CD4-positive, CD25-positive, alpha-beta regulatory T cell (primary cell): ENCODE data around the gene BEST2. TPM values are rescaled to one million over a fixed set of nuclear protein-coding genes. Genes with fewer than 3 reads are reported as not detected.

Source experiments
- ATAC-seq, 2 donors: fragments of 150-1000 bp; cut with Tn5 transposase; one replicate each; pipeline ENCODE4 v1.10.0; 2021; ENCODE audit warnings: low read depth in 2 of 2, moderate number of reproducible peaks in 2 of 2, moderate library complexity in 1 of 2
- DNase-seq, 3 donors: peaks; one replicate each; pipeline versions ENCODE4 v3.0.0 to v3.0.0-alpha.2; 2012 to 2022; ENCODE audit warnings: mixed read lengths in 1 of 3
- H3K27ac ChIP-seq: one replicate; pipeline ENCODE4 v1.7.0; 2013; ENCODE audit warnings: mild to moderate bottlenecking, low read length; ENCODE audit not compliant: insufficient read depth, poor library complexity, severe bottlenecking
- H3K27me3 ChIP-seq: one replicate; pipeline ENCODE4 v1.7.0; 2013; ENCODE audit warnings: low read length; ENCODE audit not compliant: control insufficient read depth, insufficient read depth
- H3K36me3 ChIP-seq: one replicate; pipeline ENCODE4 v1.7.0; 2013; ENCODE audit warnings: mild to moderate bottlenecking, low read length, moderate library complexity; ENCODE audit not compliant: control insufficient read depth, insufficient read depth
- H3K4me1 ChIP-seq: 2 replicates; pipeline ENCODE4 v1.7.0; 2013; ENCODE audit warnings: mild to moderate bottlenecking, low read length; ENCODE audit not compliant: insufficient read depth, control insufficient read depth, poor library complexity, severe bottlenecking
- H3K4me3 ChIP-seq: one replicate; pipeline ENCODE4 v1.7.0; 2013; ENCODE audit warnings: low read depth, mild to moderate bottlenecking, low read length, moderate library complexity
- H3K9me3 ChIP-seq, 2 experiments: 1 replicate in 1 of 2; 2 replicates in 1 of 2; pipeline ENCODE4 v1.7.0; 2013; ENCODE audit warnings: low read length in 2 of 2, mild to moderate bottlenecking in 1 of 2, moderate library complexity in 1 of 2; ENCODE audit not compliant: control insufficient read depth in 2 of 2
- H3K27ac Mint-ChIP-seq, 3 donors: one replicate each; pipeline ENCODE4 v1.8.0; 2020 to 2022; ENCODE audit warnings: mild to moderate bottlenecking in 3 of 3, mixed read lengths in 3 of 3, moderate library complexity in 2 of 3
- H3K27me3 Mint-ChIP-seq: one replicate; pipeline ENCODE4 v1.8.0; 2022; ENCODE audit warnings: mild to moderate bottlenecking, mixed read lengths
- H3K36me3 Mint-ChIP-seq: one replicate; pipeline ENCODE4 v1.8.0; 2020; ENCODE audit warnings: mixed read lengths
- H3K4me1 Mint-ChIP-seq, 4 donors: one replicate each; pipeline ENCODE4 v1.8.0; 2020 to 2022; ENCODE audit warnings: mixed read lengths in 4 of 4, mild to moderate bottlenecking in 1 of 4
- H3K4me3 Mint-ChIP-seq, 4 donors: one replicate each; pipeline ENCODE4 v1.8.0; 2020 to 2022; ENCODE audit warnings: mild to moderate bottlenecking in 4 of 4, mixed read lengths in 4 of 4, moderate library complexity in 3 of 4
- H3K9me3 Mint-ChIP-seq, 7 donors: one replicate each; pipeline ENCODE4 v1.8.0; 2020 to 2022; ENCODE audit warnings: mixed read lengths in 7 of 7, mild to moderate bottlenecking in 3 of 7, moderate library complexity in 2 of 7
- polyA plus RNA-seq, 4 donors: library from polyadenylated mRNA; unstranded; fragments of 300-500 nt; fragmentation: Illumina TruSeq; gene quantifications; one replicate each; pipeline ENCODE4 v1.2.3, GENCODE V29; 2021
- total RNA-seq: library from RNA; stranded (reverse); gene quantifications from one replicate; pipeline ENCODE4 v1.2.3, GENCODE V29; 2022

The BEST2 gene
- total and polyA plus RNA-seq, 5 donors from 2014 or later, result not detected

GRCh38 chr19:12764698-12765097 lies 13.1 kb downstream of the BEST2 start:
- no peaks in the 10 kb centered on the region for H3K9me3 ChIP-seq
- no peaks in the 10 kb centered on the region for H3K36me3 ChIP-seq
- ATAC-seq, result no peak
- no peak overlapping the region for H3K4me3 ChIP-seq
- Mint-ChIP-seq H3K27me3 (peaks cover 4% of the 10 kb centered on the region), H3K9me3 (peaks cover 0 to 1% (median 0%) of the 10 kb centered on the region in 7 donors), H3K4me3 (no peak overlapping the region), H3K4me1 (peaks cover 0 to 10% (median 6%) of the 10 kb centered on the region in 4 donors), H3K36me3 (peaks cover 10% of the 10 kb centered on the region), H3K27ac (no peak overlapping the region)
- H3K4me1 ChIP-seq, result peaks cover under 1% of the 10 kb centered on the region
- DNase-seq, result no peak
- no peaks in the 10 kb centered on the region for H3K27me3 ChIP-seq
- no peak overlapping the region for H3K27ac ChIP-seq

GRCh38 chr19:12766051-12766521 lies 14.5 kb downstream of the BEST2 start:
- Histone ChIP-seq H3K9me3 (no peaks in the 10 kb centered on the region), H3K27me3 (no peaks in the 10 kb centered on the region), H3K4me1 (peaks cover 5% of the 10 kb centered on the region), H3K4me3 (no peak overlapping the region), H3K27ac (no peak overlapping the region), H3K36me3 (no peaks in the 10 kb centered on the region)
- peaks cover 0 to 1% (median 0%) of the 10 kb centered on the region in 7 donors for H3K9me3 Mint-ChIP-seq
- no peak overlapping the region for H3K27ac Mint-ChIP-seq
- H3K36me3 Mint-ChIP-seq, result peaks cover 7% of the 10 kb centered on the region
- ATAC-seq (peak in 1 of 2 donors; percentile 50), DNase-seq (peak; percentile 68 to 81 (median 71))
- no peaks in the 10 kb centered on the region for H3K27me3 Mint-ChIP-seq
- peaks cover 0 to 8% (median 4%) of the 10 kb centered on the region in 4 donors for H3K4me1 Mint-ChIP-seq
- H3K4me3 Mint-ChIP-seq, result no peak overlapping the region

- H3K9me3 ChIP-seq, result no peaks in the 10 kb centered on the region
- H3K9me3 Mint-ChIP-seq, result peaks cover 0 to 1% (median 0%) of the 10 kb centered on the region in 7 donors
- no peak overlapping the region for H3K4me3 ChIP-seq
- H3K27ac Mint-ChIP-seq, result no peak overlapping the region
- no peaks in the 10 kb centered on the region for H3K27me3 Mint-ChIP-seq
- peaks cover 7% of the 10 kb centered on the region for H3K36me3 Mint-ChIP-seq
- DNase-seq (no peak), ATAC-seq (no peak)
- H3K4me1 Mint-ChIP-seq, result peaks cover 0 to 8% (median 4%) of the 10 kb centered on the region in 4 donors
- no peak overlapping the region for H3K4me3 Mint-ChIP-seq
- no peaks in the 10 kb centered on the region for H3K27me3 ChIP-seq
- no peaks in the 10 kb centered on the region for H3K36me3 ChIP-seq
- H3K4me1 ChIP-seq, result peaks cover 5% of the 10 kb centered on the region
- H3K27ac ChIP-seq, result no peak overlapping the region
Measured at GRCh38 chr19:12767150-12767549, 15.6 kb downstream of the BEST2 start.

GRCh38 chr19:12767666-12768065 lies 16.1 kb downstream of the BEST2 start:
- ATAC-seq (no peak), DNase-seq (no peak)
- H3K9me3 ChIP-seq, result no peaks in the 10 kb centered on the region
- H3K4me3 Mint-ChIP-seq, result no peak overlapping the region
- H3K27me3 Mint-ChIP-seq, result no peaks in the 10 kb centered on the region
- H3K27ac ChIP-seq, result no peak overlapping the region
- peaks cover 0 to 8% (median 4%) of the 10 kb centered on the region in 4 donors for H3K4me1 Mint-ChIP-seq
- H3K27ac Mint-ChIP-seq, result peak overlapping the region in 1 of 3 donors; percentile 18
- H3K36me3 ChIP-seq, result no peaks in the 10 kb centered on the region
- peaks cover 7% of the 10 kb centered on the region for H3K36me3 Mint-ChIP-seq
- no peaks in the 10 kb centered on the region for H3K27me3 ChIP-seq
- peaks cover 5% of the 10 kb centered on the region for H3K4me1 ChIP-seq
- peaks cover 0 to 1% (median 0%) of the 10 kb centered on the region in 7 donors for H3K9me3 Mint-ChIP-seq
- no peak overlapping the region for H3K4me3 ChIP-seq

- peaks cover 0 to 1% (median 0%) of the 10 kb centered on the region in 7 donors for H3K9me3 Mint-ChIP-seq
- H3K36me3 Mint-ChIP-seq, result peaks cover 10% of the 10 kb centered on the region
- Histone ChIP-seq H3K27me3 (no peaks in the 10 kb centered on the region), H3K4me3 (no peak overlapping the region), H3K9me3 (no peaks in the 10 kb centered on the region), H3K27ac (no peak overlapping the region), H3K36me3 (no peaks in the 10 kb centered on the region), H3K4me1 (peaks cover 5% of the 10 kb centered on the region)
- DNase-seq (peak; percentile 38 to 84 (median 47)), ATAC-seq (peak; percentile 75 to 85)
- peaks cover 5% of the 10 kb centered on the region for H3K27me3 Mint-ChIP-seq
- peak overlapping the region in 3 of 4 donors; percentile 44 to 67 (median 65) for H3K4me3 Mint-ChIP-seq
- peaks cover 0 to 15% (median 12%) of the 10 kb centered on the region in 4 donors for H3K4me1 Mint-ChIP-seq
- peak overlapping the region in 1 of 3 donors; percentile 51 for H3K27ac Mint-ChIP-seq
Measured at GRCh38 chr19:12769689-12770088, 18.1 kb downstream of the BEST2 start.

- Histone ChIP-seq H3K27ac (no peak overlapping the region), H3K36me3 (no peaks in the 10 kb centered on the region), H3K4me3 (no peak overlapping the region), H3K9me3 (no peaks in the 10 kb centered on the region), H3K27me3 (no peaks in the 10 kb centered on the region), H3K4me1 (peaks cover 12% of the 10 kb centered on the region)
- no peak for ATAC-seq
- peaks cover 3% of the 10 kb centered on the region for H3K36me3 Mint-ChIP-seq
- H3K27ac Mint-ChIP-seq, result no peak overlapping the region
- H3K27me3 Mint-ChIP-seq, result peaks cover 5% of the 10 kb centered on the region
- no peak overlapping the region for H3K4me3 Mint-ChIP-seq
- no peaks in the 10 kb centered on the region for H3K9me3 Mint-ChIP-seq
- H3K4me1 Mint-ChIP-seq, result peaks cover 0 to 21% (median 12%) of the 10 kb centered on the region in 4 donors
- no peak for DNase-seq
Measured at GRCh38 chr19:12770922-12771321, 19.3 kb downstream of the BEST2 start.

GRCh38 chr19:12772323-12772722 lies 20.7 kb downstream of the BEST2 start:
- no peak for DNase-seq
- Mint-ChIP-seq H3K27ac (peak overlapping the region in 1 of 3 donors; percentile 23), H3K4me3 (no peak overlapping the region), H3K4me1 (peaks cover 0 to 23% (median 12%) of the 10 kb centered on the region in 4 donors), H3K36me3 (peaks cover 3% of the 10 kb centered on the region), H3K27me3 (peaks cover 5% of the 10 kb centered on the region), H3K9me3 (no peaks in the 10 kb centered on the region)
- Histone ChIP-seq H3K4me3 (no peak overlapping the region), H3K27me3 (no peaks in the 10 kb centered on the region), H3K4me1 (peaks cover 18% of the 10 kb centered on the region), H3K9me3 (no peaks in the 10 kb centered on the region), H3K27ac (no peak overlapping the region), H3K36me3 (no peaks in the 10 kb centered on the region)
- no peak for ATAC-seq

- H3K4me1 ChIP-seq, result peaks cover 30% of the 10 kb centered on the region
- H3K9me3 Mint-ChIP-seq, result no peaks in the 10 kb centered on the region
- DNase-seq (peak in 1 of 3 donors; percentile 49), ATAC-seq (no peak)
- peaks cover 3% of the 10 kb centered on the region for H3K36me3 Mint-ChIP-seq
- H3K27ac Mint-ChIP-seq, result peak overlapping the region in 2 of 3 donors; percentile 23 to 73
- H3K27ac ChIP-seq, result no peak overlapping the region
- peaks cover 4 to 35% (median 18%) of the 10 kb centered on the region in 4 donors for H3K4me1 Mint-ChIP-seq
- no peaks in the 10 kb centered on the region for H3K36me3 ChIP-seq
- peaks cover 5% of the 10 kb centered on the region for H3K27me3 Mint-ChIP-seq
- no peak overlapping the region for H3K4me3 ChIP-seq
- peak overlapping the region in 3 of 4 donors; percentile 48 to 88 (median 68) for H3K4me3 Mint-ChIP-seq
- no peaks in the 10 kb centered on the region for H3K9me3 ChIP-seq
- no peaks in the 10 kb centered on the region for H3K27me3 ChIP-seq
Measured at GRCh38 chr19:12773571-12773970, 22.0 kb downstream of the BEST2 start.
